Measurements from ENCODE around the gene TPM4. TPM values are rescaled to one million over a fixed set of nuclear protein-coding genes. Genes with fewer than 3 reads are reported as not detected.

Gene TPM4
- total and polyA plus RNA-seq, 2 of the 8 experiments (the other 6 are each of a cell fraction or from before 2014, with no cell fraction given), result 160 to 359 TPM

DNA sequence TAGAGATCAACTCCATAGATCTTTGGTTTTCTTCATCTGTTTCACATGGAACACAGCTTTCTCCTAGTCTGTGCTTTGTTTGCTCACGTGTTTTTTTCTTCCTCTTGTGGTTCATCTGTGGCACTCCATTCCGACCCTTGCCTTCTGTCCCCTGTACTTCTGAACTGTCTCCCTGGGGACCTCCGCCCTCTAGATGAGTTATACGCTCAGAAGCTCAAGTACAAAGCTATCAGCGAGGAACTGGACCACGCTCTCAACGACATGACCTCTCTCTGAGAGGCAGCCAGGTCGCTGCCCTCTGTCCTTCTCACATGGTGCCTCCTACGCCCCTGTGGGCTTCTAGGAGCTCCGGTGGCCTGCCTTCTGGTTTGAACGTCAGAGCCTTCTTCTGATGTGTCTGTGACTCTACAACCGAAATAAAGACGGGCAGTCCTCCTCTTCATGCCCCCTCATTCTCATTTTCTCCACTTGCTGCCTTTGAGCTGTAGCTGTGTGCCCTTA lies 18.8 kb downstream of the TPM4 start:
- H3K4ac ChIP-seq (replicated peaks; ENCODE audit: insufficient read length, low read depth, low read length), result no peak overlapping the region
- H3K79me1 ChIP-seq (ENCODE audit: low read depth, low read length), result no peaks in the 10 kb centered on the region
- H2BK15ac ChIP-seq (ENCODE audit: low read length), result no peak overlapping the region
- no peaks in the 10 kb centered on the region for H3K79me2 ChIP-seq (ENCODE audit: control insufficient read depth in 1 of 2, insufficient read depth in 2 of 2, low read length in 2 of 2)
- no peak overlapping the region for H2AFZ ChIP-seq (ENCODE audit: low read length)
- no peak overlapping the region for H2AK5ac ChIP-seq (ENCODE audit: low read depth, low read length)
- CTCF ChIA-PET (ENCODE audit: partially characterized antibody), result interaction anchor here (0.9 to 2.2 kb wide), 5 partner anchors 11 to 55 kb away, joined by 3 to 6 read pairs (median 5); no protein-coding TSS in a partner anchor
- H3K27ac ChIP-seq (ENCODE audit: low read depth, low read length), result no peak overlapping the region
- H2BK20ac ChIP-seq (ENCODE audit: low read length), result no peak overlapping the region
- no peaks in the 10 kb centered on the region for H3K27me3 ChIP-seq (replicated peaks in 1 of 4; ENCODE audit: control insufficient read depth in 3 of 4, extremely low read depth in 1 of 4, insufficient read depth in 3 of 4, low read length in 3 of 4)
- WGBS, 2 experiments (ENCODE audit: extremely low coverage in 1 of 2, insufficient coverage in 1 of 2, insufficient read length in 1 of 2, insufficient replicate concordance in 2 of 2, low coverage in 1 of 2, low lambda C conversion rate in 2 of 2, missing lambda C conversion rate in 1 of 2), result 91% methylated on average over 13 of the region's 13 CpGs; no CpG with 5 or more reads in 1 of the 2 experiments
- no peak overlapping the region for H4K8ac ChIP-seq (ENCODE audit: extremely low read depth, insufficient read depth, low read length)
- no peaks in the 10 kb centered on the region; the same call in 1 of the 2 replicates for H3K23me2 ChIP-seq (ENCODE audit: low read depth, low read length)
- no peak overlapping the region for H2BK120ac ChIP-seq (replicated peaks; ENCODE audit: low read depth, low read length)
- H2BK5ac ChIP-seq (ENCODE audit: low read depth, low read length), result no peak overlapping the region
- H3K36me3 ChIP-seq (ENCODE audit: control insufficient read depth in 2 of 4, insufficient read depth in 4 of 4, low read length in 3 of 4), result peaks cover 30 to 92% (median 77%) of the 10 kb centered on the region in 4 experiments
- no peak overlapping the region for H3K4me3 ChIP-seq (ENCODE audit: extremely low read depth in 1 of 4, insufficient read depth in 2 of 4, low read depth in 3 of 4, low read length in 4 of 4)
- no peaks in the 10 kb centered on the region for H3K4me1 ChIP-seq (replicated peaks in 1 of 4; ENCODE audit: control insufficient read depth in 3 of 4, insufficient read depth in 4 of 4, low read length in 3 of 4)
- H4K91ac ChIP-seq (replicated peaks; ENCODE audit: insufficient read length, low read length), result no peak overlapping the region
- H2BK12ac ChIP-seq (ENCODE audit: low read depth, low read length), result no peak overlapping the region
- DNase-seq (ENCODE audit: low read depth in 1 of 2, low spot score in 2 of 2) (no peak), FAIRE-seq (no peak)
- no peak overlapping the region for H4K5ac ChIP-seq (ENCODE audit: insufficient read length, low read depth, low read length)
- H3K56ac ChIP-seq (replicated peaks; ENCODE audit: insufficient read length, low read depth, low read length), result no peak overlapping the region
- peaks cover 2 to 3% of the 10 kb centered on the region in 2 experiments for H4K20me1 ChIP-seq (replicated peaks in 1 of 2; ENCODE audit: control insufficient read depth in 1 of 2, insufficient read depth in 2 of 2, low read length in 2 of 2)
- no peak overlapping the region for H3K23ac ChIP-seq (ENCODE audit: insufficient read length)
- H3K9ac ChIP-seq (replicated peaks in 1 of 4; ENCODE audit: extremely low read depth in 1 of 4, low read depth in 3 of 4, low read length in 3 of 4), result no peak overlapping the region
- H3K18ac ChIP-seq (ENCODE audit: extremely low read depth, low read length), result no peak overlapping the region
- POLR2A ChIA-PET (ENCODE audit: partially characterized antibody), result interaction anchor here (0.6 to 37.0 kb wide), 8 partner anchors 9 to 41 kb away, joined by 3 to 582 read pairs (median 4); partner anchors contain the start of gene TPM4
- H3K4me2 ChIP-seq (ENCODE audit: insufficient read depth in 1 of 2, low read depth in 2 of 2, low read length in 2 of 2), result no peak overlapping the region
- H3K9me3 ChIP-seq (ENCODE audit: insufficient read depth in 2 of 2, low read depth in 1 of 2, low read length in 1 of 2), result no peaks in the 10 kb centered on the region
- no peak overlapping the region for H3K14ac ChIP-seq (ENCODE audit: insufficient read length)
- TF ChIP-seq CBX5 (IDR thresholded peaks at IDR 0.05; ENCODE audit: low read depth, low read length), result no peak
- no peak for TF ChIP-seq PHF8 (conservative IDR thresholded peaks at IDR 0.05; ENCODE audit: low read depth, low read length)
- no peak for TF ChIP-seq BRCA1 (IDR thresholded peaks at IDR 0.05; ENCODE audit: low read depth, low read length)
- no peak for TF ChIP-seq JUND (IDR thresholded peaks at IDR 0.05; ENCODE audit: low read length)
- no peak for TF ChIP-seq HDAC6 (IDR thresholded peaks at IDR 0.05; ENCODE audit: low read depth, low read length)
- no peak for TF ChIP-seq NANOG (IDR thresholded peaks at IDR 0.05; ENCODE audit: insufficient read depth, low read depth, low read length, poor library complexity, severe bottlenecking)
- TF ChIP-seq SIRT6 (IDR thresholded peaks at IDR 0.05; ENCODE audit: low read length), result no peak
- TF ChIP-seq SIN3A (conservative IDR thresholded peaks at IDR 0.05 in 1 of 2, IDR thresholded peaks at IDR 0.05 in 1 of 2; ENCODE audit: low read depth in 1 of 2, low read length in 2 of 2), result no peak
- TF ChIP-seq CHD1 (IDR thresholded peaks at IDR 0.05; ENCODE audit: low read depth, low read length), result no peak
- TF ChIP-seq EZH2 (IDR thresholded peaks at IDR 0.05; ENCODE audit: low read depth, low read length, severe bottlenecking), result no peak
- TF ChIP-seq GABPA (IDR thresholded peaks at IDR 0.05; ENCODE audit: borderline replicate concordance, insufficient read depth, low read length), result no peak
- TF ChIP-seq USF2 (IDR thresholded peaks at IDR 0.05; ENCODE audit: low read length), result no peak
